Nephron (organoid): ENCODE results near the gene CT45A6.
"Not testable (repeated sequence)": the region's sequence is repeated elsewhere in the genome, so short reads cannot be mapped to it uniquely, and the experiment has no call there.

ENCODE experiments used
- H3K27ac Mint-ChIP-seq, 3 experiments: 2 replicates each; pipeline ENCODE4 v1.8.0; 2020; ENCODE audit warnings: mixed read lengths in 3 of 3, mild to moderate bottlenecking in 2 of 3, moderate library complexity in 1 of 3
- H3K27me3 Mint-ChIP-seq: 2 replicates; pipeline ENCODE4 v1.8.0; 2021; ENCODE audit warnings: low read depth, mild to moderate bottlenecking, moderate library complexity, mixed read lengths
- H3K36me3 Mint-ChIP-seq: 2 replicates; pipeline ENCODE4 v1.8.0; 2020; ENCODE audit warnings: low read depth, mixed read lengths
- H3K4me1 Mint-ChIP-seq: 2 replicates; pipeline ENCODE4 v1.8.0; 2020; ENCODE audit warnings: mixed read lengths
- H3K4me3 Mint-ChIP-seq, 3 experiments: 2 replicates each; pipeline ENCODE4 v1.8.0; 2020; ENCODE audit warnings: mild to moderate bottlenecking in 3 of 3, mixed read lengths in 3 of 3, moderate library complexity in 2 of 3
- H3K9me3 Mint-ChIP-seq: 2 replicates; pipeline ENCODE4 v1.8.0; 2020; ENCODE audit warnings: mixed read lengths

CT45A6 gene

GRCh38 chrX:135802687-135803086 lies at the start of gene CT45A6:
Gene CT45A6 (minus strand): TSS chrX:135802787. CDS start chrX:135798993, 3,794 bp downstream.
- not testable (repeated sequence) for H3K36me3 Mint-ChIP-seq, H3K27me3 Mint-ChIP-seq, H3K9me3 Mint-ChIP-seq, H3K4me1 Mint-ChIP-seq, H3K4me3 Mint-ChIP-seq, H3K27ac Mint-ChIP-seq

- H3K27ac Mint-ChIP-seq, H3K36me3 Mint-ChIP-seq, H3K9me3 Mint-ChIP-seq, H3K27me3 Mint-ChIP-seq, H3K4me1 Mint-ChIP-seq, H3K4me3 Mint-ChIP-seq: not testable (repeated sequence)
Observed at GRCh38 chrX:135837180-135837579, 34.6 kb upstream of the CT45A6 start, which contains the start of gene CT45A7. Gene CT45A7 (minus strand): TSS chrX:135837280. CDS start chrX:135833533, 3,747 bp downstream.

- not testable (repeated sequence) for H3K9me3 Mint-ChIP-seq, H3K27ac Mint-ChIP-seq, H3K27me3 Mint-ChIP-seq, H3K4me3 Mint-ChIP-seq, H3K4me1 Mint-ChIP-seq, H3K36me3 Mint-ChIP-seq
Observed at GRCh38 chrX:135819912-135820311, 17.3 kb upstream of the CT45A6 start, which contains the start of gene CT45A2. Gene CT45A2 (minus strand): TSS chrX:135820012. CDS start chrX:135816265, 3,747 bp downstream.

GRCh38 chrX:135785403-135785802 lies 17.2 kb downstream of the CT45A6 start, which contains the start of gene CT45A5:
Gene CT45A5 (minus strand): TSS chrX:135785503. CDS start chrX:135781729, 3,774 bp downstream.
- H3K9me3 Mint-ChIP-seq, H3K27me3 Mint-ChIP-seq, H3K4me1 Mint-ChIP-seq, H3K4me3 Mint-ChIP-seq, H3K36me3 Mint-ChIP-seq, H3K27ac Mint-ChIP-seq: not testable (repeated sequence)

- H3K36me3 Mint-ChIP-seq, H3K9me3 Mint-ChIP-seq, H3K4me1 Mint-ChIP-seq, H3K4me3 Mint-ChIP-seq, H3K27me3 Mint-ChIP-seq, H3K27ac Mint-ChIP-seq: not testable (repeated sequence)
Observed at GRCh38 chrX:135768091-135768490, 34.5 kb downstream of the CT45A6 start, which contains the start of gene CT45A3. Gene CT45A3 (minus strand): TSS chrX:135768191. CDS start chrX:135764444, 3,747 bp downstream.

GRCh38 chrX:135744739-135745138 lies 57.8 kb downstream of the CT45A6 start:
- H3K4me3 Mint-ChIP-seq, H3K27me3 Mint-ChIP-seq, H3K36me3 Mint-ChIP-seq, H3K27ac Mint-ChIP-seq, H3K4me1 Mint-ChIP-seq: not testable (repeated sequence)
- peaks cover 17% of the 10 kb centered on the region for H3K9me3 Mint-ChIP-seq
